ENCODE results near the gene TUBB4B.

Gene TUBB4B

GRCh38 chr9:137242269-137243203, 1.4 kb downstream of the TUBB4B start (continued):
- no peak for TF ChIP-seq ZNF280C (tag by site-specific recombination; IDR thresholded peaks at IDR 0.05)
- TF ChIP-seq GLIS2 (tag by site-specific recombination; IDR thresholded peaks at IDR 0.05), result 0 out of 2 replicates have a peak, but pooled peaks have one; percentile 12
- no peak for TF ChIP-seq ZNF560 (tag by site-specific recombination; IDR thresholded peaks at IDR 0.05; ENCODE audit: borderline replicate concordance)
- TF ChIP-seq ZNF777 (tag by site-specific recombination; IDR thresholded peaks at IDR 0.05; ENCODE audit: borderline replicate concordance), result no peak
- TF ChIP-seq ZNF138 (tag by site-specific recombination; IDR thresholded peaks at IDR 0.05; ENCODE audit: borderline replicate concordance), result no peak
- 0 out of 2 replicates have a peak, but pooled peaks have one; percentile 4 for TF ChIP-seq ZXDB (tag by site-specific recombination; IDR thresholded peaks at IDR 0.05)
- no peak for TF ChIP-seq ZSCAN5A (tag by site-specific recombination; IDR thresholded peaks at IDR 0.05)
- no peak for TF ChIP-seq ZNF776 (tag by site-specific recombination; IDR thresholded peaks at IDR 0.05; ENCODE audit: borderline replicate concordance)
- TF ChIP-seq YY1 (tag by site-specific recombination; IDR thresholded peaks at IDR 0.05), result 0 out of 2 replicates have a peak, but pooled peaks have one; percentile 19
- TF ChIP-seq PATZ1 (tag by site-specific recombination; IDR thresholded peaks at IDR 0.05), result peak; percentile 2; the same call in 1 of the 2 replicates
- no peak for TF ChIP-seq ZNF10 (tag by site-specific recombination; IDR thresholded peaks at IDR 0.05)
- TF ChIP-seq ZFP3 (tag by site-specific recombination; IDR thresholded peaks at IDR 0.05; ENCODE audit: low read depth), result no peak
- TF ChIP-seq SCRT1 (tag by site-specific recombination; IDR thresholded peaks at IDR 0.05; ENCODE audit: borderline replicate concordance), result no peak
- no peak for TF ChIP-seq ZNF544 (tag by site-specific recombination; IDR thresholded peaks at IDR 0.05)
- no peak for TF ChIP-seq ZNF48 (tag by site-specific recombination; IDR thresholded peaks at IDR 0.05)
- TF ChIP-seq ZNF114 (tag by site-specific recombination; IDR thresholded peaks at IDR 0.05), result no peak
- TF ChIP-seq ZFP37 (tag by site-specific recombination; IDR thresholded peaks at IDR 0.05), result no peak
- TF ChIP-seq ZNF423 (tag by site-specific recombination; IDR thresholded peaks at IDR 0.05), result no peak
- TF ChIP-seq ZNF426 (tag by site-specific recombination; IDR thresholded peaks at IDR 0.05), result no peak
- TF ChIP-seq IKZF3 (tag by site-specific recombination; IDR thresholded peaks at IDR 0.05), result no peak
- TF ChIP-seq ZNF660 (tag by site-specific recombination; IDR thresholded peaks at IDR 0.05), result no peak
- TF ChIP-seq OVOL3 (tag by site-specific recombination; IDR thresholded peaks at IDR 0.05), result no peak
- TF ChIP-seq ZNF404 (tag by site-specific recombination; IDR thresholded peaks at IDR 0.05), result no peak

Data from HEK293 (cell line).